ENCODE data around the gene MBOAT1.

MBOAT1 gene

GRCh38 chr6:20241102-20241501 lies 28.8 kb upstream of the MBOAT1 start:
- DNase-seq (ENCODE audit: low read depth): no peak
- no peak overlapping the region for H3K4me3 ChIP-seq (ENCODE audit: low read depth, low read length)
- TF ChIP-seq CTCF (conservative IDR thresholded peaks at IDR 0.05; ENCODE audit: low read depth, low read length): no peak

- no peak overlapping the region for H3K4me3 ChIP-seq (ENCODE audit: low read depth, low read length)
- no peak for TF ChIP-seq CTCF (conservative IDR thresholded peaks at IDR 0.05; ENCODE audit: low read depth, low read length)
- no peak for DNase-seq (ENCODE audit: low read depth)
These were observed 26.7 kb upstream of the MBOAT1 start for GRCh38 chr6:20238688-20239587.

GRCh38 chr6:20237677-20238460 lies 25.6 kb upstream of the MBOAT1 start:
- DNase-seq (ENCODE audit: low read depth): no peak
- H3K4me3 ChIP-seq (ENCODE audit: low read depth, low read length): no peak overlapping the region
- TF ChIP-seq CTCF (conservative IDR thresholded peaks at IDR 0.05; ENCODE audit: low read depth, low read length): no peak

GRCh38 chr6:20236909-20237600 lies 24.8 kb upstream of the MBOAT1 start:
- no peak overlapping the region for H3K4me3 ChIP-seq (ENCODE audit: low read depth, low read length)
- TF ChIP-seq CTCF (conservative IDR thresholded peaks at IDR 0.05; ENCODE audit: low read depth, low read length): no peak
- no peak for DNase-seq (ENCODE audit: low read depth)

GRCh38 chr6:20236344-20236743 lies 24.1 kb upstream of the MBOAT1 start:
- TF ChIP-seq CTCF (conservative IDR thresholded peaks at IDR 0.05; ENCODE audit: low read depth, low read length): no peak
- no peak overlapping the region for H3K4me3 ChIP-seq (ENCODE audit: low read depth, low read length)
- DNase-seq (ENCODE audit: low read depth): no peak

- TF ChIP-seq CTCF (conservative IDR thresholded peaks at IDR 0.05; ENCODE audit: low read depth, low read length): no peak
- no peak overlapping the region for H3K4me3 ChIP-seq (ENCODE audit: low read depth, low read length)
- DNase-seq (ENCODE audit: low read depth): no peak
These were observed 22.8 kb upstream of the MBOAT1 start for GRCh38 chr6:20235041-20235440.
